Skeletal muscle tissue (tissue), 4 donors: ENCODE data around the gene GPER1. TPM values are rescaled to one million over a fixed set of nuclear protein-coding genes. Genes with fewer than 3 reads are reported as not detected.
A peak's percentile ranks its signal among the peaks of the same experiment; 100 is the strongest.

Experiments
- H3K27ac ChIP-seq: one replicate; pipeline ENCODE4 v1.7.0; 2013; ENCODE audit warnings: mild to moderate bottlenecking, low read depth, low read length, inconsistent platforms
- H3K27me3 ChIP-seq, 3 donors: one replicate each; pipeline ENCODE4 v1.7.0; 2013; ENCODE audit warnings: low read length in 3 of 3; ENCODE audit not compliant: control insufficient read depth in 3 of 3, insufficient read depth in 3 of 3
- H3K36me3 ChIP-seq, 3 donors: one replicate each; pipeline ENCODE4 v1.7.0; 2013; ENCODE audit warnings: low read length in 3 of 3; ENCODE audit not compliant: control insufficient read depth in 3 of 3, insufficient read depth in 3 of 3
- H3K4me1 ChIP-seq, 3 donors: one replicate each; pipeline ENCODE4 v1.7.0; 2013; ENCODE audit warnings: low read length in 3 of 3, mild to moderate bottlenecking in 3 of 3; ENCODE audit not compliant: control insufficient read depth in 3 of 3, insufficient read depth in 3 of 3
- H3K4me3 ChIP-seq, 3 donors: one replicate each; pipeline ENCODE4 v1.7.0; 2013; ENCODE audit warnings: low read length in 3 of 3
- H3K9ac ChIP-seq, 3 donors: one replicate each; pipeline ENCODE4 v1.7.0; 2013; ENCODE audit warnings: low read length in 3 of 3, mild to moderate bottlenecking in 3 of 3, moderate library complexity in 2 of 3, low read depth in 1 of 3
- H3K9me3 ChIP-seq, 3 donors: one replicate each; pipeline ENCODE4 v1.7.0; 2013; ENCODE audit warnings: low read length in 3 of 3; ENCODE audit not compliant: control insufficient read depth in 3 of 3
- total RNA-seq: library from RNA; depleted of rRNA; stranded (reverse); fragments of >200 nt; gene quantifications from one replicate; pipeline ENCODE4 v1.2.3, GENCODE V29; 2014
- donor health status: Osteomylitis.

GPER1 gene
- total RNA-seq, 1 donor from 2014 or later, result 5.2 TPM

DNA sequence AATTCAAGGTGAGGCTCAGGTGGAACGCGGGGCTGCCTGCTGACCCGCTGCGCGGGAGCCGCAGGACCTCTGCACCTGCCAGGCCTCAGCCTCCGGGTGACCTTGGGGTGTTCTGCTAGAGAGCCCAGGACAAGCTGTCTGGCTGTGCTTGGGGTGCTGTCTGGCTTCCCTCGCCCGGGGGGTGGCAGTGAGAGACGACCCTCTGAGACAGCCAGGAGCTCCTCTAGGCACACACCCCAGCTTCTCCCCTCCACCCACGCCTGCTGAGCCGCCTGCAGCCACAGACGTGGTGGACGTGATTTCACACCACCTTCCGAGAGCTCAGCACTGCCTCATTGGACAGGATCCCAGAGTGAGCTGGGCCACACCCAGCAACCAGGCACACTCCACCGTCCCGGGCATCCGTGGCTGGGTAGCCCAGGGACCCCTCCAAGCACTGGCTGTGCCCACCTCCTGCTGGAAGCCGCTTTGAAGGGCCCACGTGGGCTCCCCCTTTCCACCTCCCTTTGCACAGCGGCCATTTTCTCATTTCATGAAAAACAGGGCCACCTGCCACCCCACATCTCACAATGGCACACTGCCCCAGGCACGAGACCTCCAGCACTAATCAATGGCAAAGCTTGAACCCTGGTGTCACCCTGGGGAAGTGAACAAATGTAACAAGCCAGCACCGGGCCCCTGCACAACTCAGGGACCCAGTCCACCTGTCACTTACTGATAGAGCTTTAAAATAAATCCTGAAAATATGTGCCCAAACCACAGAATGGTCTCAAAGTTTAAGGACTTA lies 37.1 kb downstream of the GPER1 start:
- Histone ChIP-seq H3K4me1 (peaks cover 11 to 28% (median 18%) of the 10 kb centered on the region in 3 donors), H3K36me3 (peaks cover 0 to 6% (median 0%) of the 10 kb centered on the region in 3 donors), H3K27me3 (no peaks in the 10 kb centered on the region), H3K9ac (peak overlapping the region; percentile 50 to 75 (median 72)), H3K27ac (no peak overlapping the region), H3K9me3 (no peaks in the 10 kb centered on the region), H3K4me3 (peak overlapping the region; percentile 38 to 60 (median 46))

DNA sequence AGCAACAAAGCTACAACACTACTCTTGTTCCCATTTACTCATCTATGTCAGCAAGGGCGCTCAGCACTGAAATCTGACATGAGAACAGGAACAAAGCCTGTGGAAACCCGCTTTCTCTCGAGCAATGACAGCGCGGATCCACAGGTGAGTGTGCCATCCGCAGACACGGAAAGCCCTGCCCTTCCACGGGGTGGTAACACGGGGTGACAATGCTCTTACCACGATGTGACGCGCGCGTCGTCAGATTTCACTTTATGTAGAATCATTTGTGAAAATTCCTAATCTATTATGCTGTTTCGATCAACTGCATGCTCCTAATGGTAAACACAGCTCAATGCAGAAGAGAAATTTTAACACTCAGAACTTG lies 37.7 kb downstream of the GPER1 start:
- Histone ChIP-seq H3K36me3 (peaks cover 0 to 6% (median 0%) of the 10 kb centered on the region in 3 donors), H3K4me3 (peak overlapping the region in 1 of 3 donors; percentile 46), H3K9me3 (no peaks in the 10 kb centered on the region), H3K4me1 (peaks cover 11 to 28% (median 18%) of the 10 kb centered on the region in 3 donors), H3K27me3 (no peaks in the 10 kb centered on the region), H3K27ac (no peak overlapping the region), H3K9ac (peak overlapping the region in 1 of 3 donors; percentile 50)

- H3K4me1 ChIP-seq, result peaks cover 11 to 28% (median 17%) of the 10 kb centered on the region in 3 donors
- H3K4me3 ChIP-seq, result no peak overlapping the region
- no peak overlapping the region for H3K9ac ChIP-seq
- H3K27ac ChIP-seq, result no peak overlapping the region
- no peaks in the 10 kb centered on the region for H3K27me3 ChIP-seq
- H3K9me3 ChIP-seq, result no peaks in the 10 kb centered on the region
- peaks cover 0 to 8% (median 0%) of the 10 kb centered on the region in 3 donors for H3K36me3 ChIP-seq
Observed at GRCh38 chr7:1127001-1127400, 39.1 kb downstream of the GPER1 start.

DNA sequence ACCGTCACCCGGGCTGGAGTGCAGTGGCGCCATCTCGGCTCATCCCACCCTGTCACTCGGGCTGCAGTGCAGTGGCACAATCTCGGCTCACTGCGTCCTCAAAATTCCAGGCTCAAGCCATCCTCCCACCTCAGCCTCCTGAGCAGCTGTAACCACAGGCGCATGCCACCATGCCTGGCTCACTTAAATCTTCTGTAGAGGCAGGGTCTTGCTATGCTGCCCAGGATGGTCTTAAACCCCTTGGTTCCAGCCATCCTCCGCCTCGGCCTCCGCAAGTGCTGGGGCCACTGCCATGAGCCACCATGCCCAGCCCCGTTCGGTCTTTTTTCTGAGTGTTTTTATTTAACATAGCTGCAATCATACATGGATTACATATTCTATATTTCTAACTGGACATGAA lies 41.5 kb downstream of the GPER1 start:
- peaks cover 0 to 11% (median 0%) of the 10 kb centered on the region in 3 donors for H3K36me3 ChIP-seq
- no peak overlapping the region for H3K27ac ChIP-seq
- no peak overlapping the region for H3K4me3 ChIP-seq
- no peaks in the 10 kb centered on the region for H3K27me3 ChIP-seq
- H3K4me1 ChIP-seq, result peaks cover 6 to 11% (median 8%) of the 10 kb centered on the region in 3 donors
- H3K9ac ChIP-seq, result no peak overlapping the region
- no peaks in the 10 kb centered on the region for H3K9me3 ChIP-seq

DNA sequence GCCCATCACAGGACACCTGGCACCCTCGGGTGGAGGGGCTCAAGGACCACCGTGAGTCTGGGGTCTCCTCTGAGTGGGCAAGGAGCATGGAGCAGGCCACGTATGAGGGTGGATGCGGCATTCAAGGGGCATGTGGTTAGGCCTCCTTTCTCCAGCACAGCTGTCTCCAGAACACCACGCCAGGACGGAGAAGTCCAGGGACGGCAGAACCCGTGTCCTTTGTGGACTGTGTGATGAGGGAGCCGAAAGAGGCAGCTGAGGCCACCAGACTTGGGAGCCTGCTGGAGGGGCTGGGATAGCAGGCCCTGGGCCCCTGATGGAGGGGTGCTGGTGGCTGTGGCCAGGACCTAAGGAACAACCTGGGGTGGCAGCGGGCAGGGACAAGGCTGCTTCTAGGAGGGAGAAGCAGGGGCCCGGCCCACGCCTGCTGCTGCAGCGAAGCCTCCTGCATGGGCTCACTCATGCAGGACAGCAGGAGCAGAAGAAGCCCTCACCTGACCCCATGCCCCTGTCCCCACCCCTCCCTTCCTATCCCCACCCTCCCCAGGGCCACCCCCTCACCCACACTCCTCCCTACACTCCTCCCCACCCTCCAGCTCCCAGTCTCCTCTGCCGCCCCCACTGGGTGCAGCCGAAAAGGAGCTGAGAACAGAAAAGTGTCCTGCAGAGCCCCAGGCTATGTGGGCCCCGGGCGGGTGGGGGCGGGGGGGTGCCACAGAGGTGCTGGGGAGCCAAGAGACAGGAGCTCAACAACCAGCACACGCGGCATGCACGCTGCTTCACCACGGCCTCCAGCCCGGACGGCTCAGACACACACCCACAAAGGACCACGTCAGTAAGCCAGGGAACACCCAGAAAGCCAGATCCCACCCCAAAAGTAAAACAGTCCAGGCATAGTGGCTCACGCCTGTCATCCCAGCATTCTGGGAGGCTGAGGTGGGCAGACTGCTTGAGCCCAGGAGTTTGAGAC lies 42.4 kb downstream of the GPER1 start:
- Histone ChIP-seq H3K36me3 (peaks cover 0 to 11% (median 0%) of the 10 kb centered on the region in 3 donors), H3K9me3 (no peaks in the 10 kb centered on the region), H3K27ac (no peak overlapping the region), H3K9ac (no peak overlapping the region), H3K4me1 (peaks cover 0 to 3% (median 0%) of the 10 kb centered on the region in 3 donors), H3K27me3 (no peaks in the 10 kb centered on the region), H3K4me3 (no peak overlapping the region)

DNA sequence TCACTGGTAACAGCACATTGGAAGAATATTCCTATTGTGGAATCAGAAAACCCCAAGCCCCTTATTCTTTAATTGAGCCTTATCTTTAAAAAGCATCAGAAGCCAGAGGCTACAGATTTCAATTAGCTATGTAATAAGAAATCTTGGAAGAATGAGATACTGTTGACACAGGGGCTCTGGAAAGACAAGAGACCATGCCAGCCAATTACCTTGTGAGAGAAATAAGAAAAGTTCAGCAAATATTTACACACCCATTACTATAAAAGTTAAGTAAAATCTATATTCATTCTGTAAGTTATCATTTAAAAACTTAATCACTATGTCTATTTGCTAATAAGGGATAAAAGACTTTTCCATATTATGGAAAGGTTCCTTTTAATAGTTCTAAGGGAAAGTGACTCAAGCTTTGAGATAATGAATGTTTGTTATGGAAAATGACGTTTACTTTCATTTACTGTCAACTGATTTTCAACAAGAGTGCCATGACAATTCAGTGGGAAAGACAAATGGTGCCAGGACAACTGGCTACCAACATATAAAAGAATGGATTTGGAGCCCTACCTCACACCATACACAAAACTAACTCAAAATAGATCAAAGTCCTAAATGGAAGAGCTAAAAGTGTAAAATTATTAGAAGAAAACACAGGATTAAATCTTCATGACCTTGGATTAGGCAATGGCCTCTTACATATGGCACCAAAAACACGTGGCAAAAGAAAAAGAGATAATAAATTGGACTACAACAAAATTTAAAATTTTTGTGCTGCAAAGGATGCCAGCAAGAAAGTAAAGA lies 43.8 kb downstream of the GPER1 start:
- Histone ChIP-seq H3K9me3 (no peaks in the 10 kb centered on the region), H3K36me3 (peaks cover 0 to 5% (median 0%) of the 10 kb centered on the region in 3 donors), H3K27me3 (no peaks in the 10 kb centered on the region), H3K9ac (no peak overlapping the region), H3K27ac (no peak overlapping the region), H3K4me1 (peaks cover 1% of the 10 kb centered on the region in 3 donors), H3K4me3 (no peak overlapping the region)

GRCh38 chr7:1134951-1135350 lies 47.0 kb downstream of the GPER1 start:
- peaks cover 12 to 14% (median 12%) of the 10 kb centered on the region in 3 donors for H3K4me1 ChIP-seq
- H3K27me3 ChIP-seq, result no peaks in the 10 kb centered on the region
- H3K9me3 ChIP-seq, result no peaks in the 10 kb centered on the region
- no peak overlapping the region for H3K27ac ChIP-seq
- no peak overlapping the region for H3K4me3 ChIP-seq
- peaks cover 0 to 5% (median 0%) of the 10 kb centered on the region in 3 donors for H3K36me3 ChIP-seq
- H3K9ac ChIP-seq, result no peak overlapping the region

GRCh38 chr7:1136841-1137516 lies 49.1 kb downstream of the GPER1 start:
- peaks cover 12 to 14% (median 12%) of the 10 kb centered on the region in 3 donors for H3K4me1 ChIP-seq
- peak overlapping the region; percentile 86 to 98 (median 92) for H3K4me3 ChIP-seq
- no peaks in the 10 kb centered on the region for H3K27me3 ChIP-seq
- peaks cover 0 to 3% (median 0%) of the 10 kb centered on the region in 3 donors for H3K36me3 ChIP-seq
- peak overlapping the region in 1 of 3 donors; percentile 65 for H3K9ac ChIP-seq
- no peaks in the 10 kb centered on the region for H3K9me3 ChIP-seq
- no peak overlapping the region for H3K27ac ChIP-seq
